IPS-NIHi7 (cell line): ENCODE results near the gene RIMBP3C.
"Not testable (repeated sequence)": the region's sequence is repeated elsewhere in the genome, so short reads cannot be mapped to it uniquely, and the experiment has no call there.

Experiments used
- DNase-seq: peaks from one replicate; pipeline ENCODE4 v3.0.0; 2012; ENCODE audit warnings: mixed read lengths; ENCODE audit errors: extremely low spot score

The RIMBP3C gene

DNA sequence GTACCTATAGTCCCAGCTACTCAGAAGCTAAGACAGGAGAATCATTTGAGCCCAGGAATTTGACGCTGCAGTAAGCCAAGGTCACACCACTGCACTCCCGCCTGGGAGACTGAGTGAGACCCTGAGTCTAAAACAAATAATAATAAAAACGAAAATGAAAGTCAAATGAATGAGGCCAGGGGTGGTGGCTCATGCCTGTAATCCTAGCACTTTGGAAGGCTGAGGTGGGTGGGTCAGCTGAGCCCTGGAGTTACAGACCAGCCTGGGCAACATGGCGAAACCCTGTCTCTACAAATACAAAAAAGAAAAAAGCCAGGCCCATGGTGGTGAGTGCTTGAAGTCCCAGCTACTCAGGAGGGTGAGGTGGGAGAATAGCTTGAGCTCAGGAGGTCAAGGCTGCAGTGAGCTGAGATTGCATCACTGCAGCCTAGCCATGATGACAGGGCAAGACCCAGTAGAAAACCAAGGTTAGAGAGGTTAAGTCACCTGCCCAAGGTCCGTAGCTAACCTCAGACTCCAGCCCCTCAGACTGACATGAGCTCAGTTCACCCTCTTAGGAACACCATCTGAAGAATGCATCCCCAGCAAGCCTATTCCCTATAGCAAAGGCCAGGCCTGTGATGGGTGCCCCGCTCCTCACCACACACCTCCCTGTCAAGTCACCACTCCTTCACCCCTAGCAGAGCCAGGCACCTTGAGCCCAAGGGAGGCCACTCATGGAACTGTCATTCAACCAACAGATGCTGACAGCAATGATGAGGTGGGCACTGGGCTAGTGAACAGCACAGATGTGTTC is 24.4 kb downstream of the RIMBP3C start:
- not testable (repeated sequence) for DNase-seq

DNA sequence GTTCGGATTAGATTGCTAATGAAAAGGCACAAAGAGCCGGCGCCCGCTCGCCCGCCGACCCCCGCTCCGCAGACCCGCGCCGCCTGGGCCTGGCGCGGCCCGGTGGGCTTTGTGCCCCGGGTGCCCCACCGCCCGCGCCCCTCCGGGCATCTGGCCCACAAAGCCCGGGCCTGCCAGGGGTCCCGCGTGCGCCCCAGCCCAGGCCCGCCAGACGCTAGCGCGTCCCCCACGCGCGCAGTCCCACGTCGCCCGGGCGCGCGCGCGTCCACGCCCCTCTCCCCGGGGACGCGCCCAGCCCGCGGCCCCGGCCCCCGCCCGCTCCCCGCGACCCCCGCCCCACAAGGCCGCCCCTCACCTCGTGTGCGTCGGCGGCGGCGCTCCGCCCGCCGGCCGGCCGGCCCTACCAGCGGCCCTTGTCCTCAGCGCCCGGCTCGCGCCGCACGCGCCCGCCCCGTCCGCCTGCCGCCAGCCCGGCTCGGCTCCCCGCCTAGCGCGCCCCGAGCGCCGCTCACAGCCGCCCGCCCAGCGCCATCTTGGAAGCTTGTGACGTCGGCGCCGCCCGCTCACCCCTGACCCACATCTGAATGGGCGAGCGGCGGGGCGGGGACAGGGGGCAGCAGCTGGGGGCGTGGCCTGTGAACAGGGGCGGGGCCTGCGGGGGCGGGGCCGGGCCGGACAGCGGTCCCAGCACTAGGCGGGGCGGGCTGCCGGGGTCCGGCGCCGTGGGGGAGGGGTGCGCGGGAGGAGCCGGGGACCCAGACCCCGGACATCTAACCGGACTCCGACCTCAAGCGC is 34.1 kb downstream of the RIMBP3C start:
- not testable (repeated sequence) for DNase-seq

DNA sequence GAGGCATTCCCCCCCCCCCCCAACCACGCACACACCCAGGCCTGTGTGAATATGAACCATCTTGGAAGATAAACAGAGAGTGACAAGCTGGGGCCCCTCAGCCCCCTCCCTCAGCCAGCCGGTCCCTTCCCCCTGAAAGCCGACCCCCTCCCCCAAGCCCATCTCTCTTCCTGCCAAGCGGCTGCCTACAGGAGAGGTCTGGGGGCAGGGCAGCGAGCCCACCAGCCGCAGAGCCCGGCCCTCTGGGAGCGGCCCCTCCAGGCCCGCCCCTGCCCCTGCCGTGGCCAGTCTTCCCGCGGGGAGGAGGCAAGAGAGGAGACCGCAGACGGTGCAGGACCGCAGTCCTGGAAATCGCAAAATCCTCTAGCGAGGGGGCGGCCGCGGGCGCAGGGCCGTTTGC is 34.7 kb downstream of the RIMBP3C start:
- DNase-seq = not testable (repeated sequence)

DNA sequence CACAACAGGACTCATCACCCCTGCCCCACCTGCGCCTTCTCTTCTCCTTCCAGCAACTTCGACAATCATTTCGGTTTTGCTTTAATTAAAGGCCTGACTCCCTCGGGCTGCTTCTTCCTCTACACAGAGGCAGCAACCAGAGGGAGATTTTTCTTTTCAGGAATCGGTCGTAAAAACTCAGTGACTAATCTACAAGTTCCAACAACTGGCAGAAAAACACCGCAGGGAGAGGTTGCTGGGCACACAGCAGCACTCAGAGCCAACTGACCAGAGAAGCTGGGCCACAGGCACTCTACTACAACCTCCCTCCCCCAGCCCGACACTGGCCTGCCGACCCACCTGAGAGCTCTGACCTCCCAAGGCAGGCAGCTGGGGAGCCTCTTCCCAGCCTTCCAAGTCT is 36.0 kb downstream of the RIMBP3C start:
- not testable (repeated sequence) for DNase-seq

DNA sequence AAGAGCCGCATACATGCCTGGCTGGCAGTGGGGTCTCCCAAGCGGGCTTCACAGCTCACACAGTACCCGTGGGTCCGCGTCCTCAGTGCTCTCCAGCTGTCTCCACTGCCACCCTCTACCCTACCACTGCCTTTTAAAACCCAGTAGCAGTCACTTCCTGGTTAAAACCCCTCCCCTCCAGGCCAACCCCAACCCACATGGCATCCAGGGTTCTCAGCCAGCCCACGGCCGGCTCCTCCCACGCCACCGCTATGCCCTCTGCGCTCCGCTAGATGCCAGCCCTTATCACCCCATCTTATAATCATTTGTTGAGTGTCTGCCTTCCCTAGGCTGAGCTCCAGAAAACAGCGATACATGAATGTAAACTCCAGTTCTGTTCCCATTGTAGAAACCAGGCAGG is 37.1 kb downstream of the RIMBP3C start:
- not testable (repeated sequence) for DNase-seq

DNA sequence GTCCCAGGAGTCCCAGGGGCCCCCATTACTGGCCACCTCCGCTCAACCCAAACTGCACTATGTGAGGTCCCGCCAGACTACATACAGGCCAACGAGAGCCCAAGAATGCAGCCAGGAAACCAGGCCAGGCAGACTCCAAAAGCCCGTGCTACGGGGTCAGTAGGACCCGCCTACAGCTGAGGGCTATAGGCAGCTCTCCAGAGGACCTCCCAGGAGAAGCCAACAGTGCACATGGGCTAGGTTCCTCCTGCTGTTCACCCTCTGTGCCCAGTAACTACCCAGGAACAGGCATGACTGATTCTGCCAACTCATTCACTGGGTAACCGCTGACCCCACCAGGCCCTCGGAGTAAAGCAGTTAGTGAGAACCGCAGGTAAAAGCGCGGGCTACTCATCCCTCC is 39.2 kb downstream of the RIMBP3C start:
- DNase-seq = not testable (repeated sequence)

DNA sequence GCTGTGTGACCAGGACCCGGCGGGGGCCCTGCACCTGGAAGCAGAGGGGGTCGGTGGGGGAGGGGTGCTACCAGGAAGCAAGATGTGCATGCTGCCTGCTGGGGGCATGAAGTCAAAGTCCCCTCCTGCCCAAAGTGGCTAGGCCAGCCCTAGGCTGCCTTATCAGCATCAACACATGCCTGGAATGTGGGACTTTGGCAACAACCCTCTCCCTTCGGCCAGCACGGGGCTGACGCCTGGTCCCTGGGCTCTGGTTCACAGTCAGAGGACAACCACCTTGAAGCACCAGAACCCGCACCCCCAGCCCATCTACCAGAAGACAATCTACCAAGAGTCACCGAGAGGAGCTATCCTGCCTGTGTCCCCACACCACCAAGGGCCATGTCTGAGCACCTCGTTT is 40.9 kb downstream of the RIMBP3C start:
- not testable (repeated sequence) for DNase-seq

DNA sequence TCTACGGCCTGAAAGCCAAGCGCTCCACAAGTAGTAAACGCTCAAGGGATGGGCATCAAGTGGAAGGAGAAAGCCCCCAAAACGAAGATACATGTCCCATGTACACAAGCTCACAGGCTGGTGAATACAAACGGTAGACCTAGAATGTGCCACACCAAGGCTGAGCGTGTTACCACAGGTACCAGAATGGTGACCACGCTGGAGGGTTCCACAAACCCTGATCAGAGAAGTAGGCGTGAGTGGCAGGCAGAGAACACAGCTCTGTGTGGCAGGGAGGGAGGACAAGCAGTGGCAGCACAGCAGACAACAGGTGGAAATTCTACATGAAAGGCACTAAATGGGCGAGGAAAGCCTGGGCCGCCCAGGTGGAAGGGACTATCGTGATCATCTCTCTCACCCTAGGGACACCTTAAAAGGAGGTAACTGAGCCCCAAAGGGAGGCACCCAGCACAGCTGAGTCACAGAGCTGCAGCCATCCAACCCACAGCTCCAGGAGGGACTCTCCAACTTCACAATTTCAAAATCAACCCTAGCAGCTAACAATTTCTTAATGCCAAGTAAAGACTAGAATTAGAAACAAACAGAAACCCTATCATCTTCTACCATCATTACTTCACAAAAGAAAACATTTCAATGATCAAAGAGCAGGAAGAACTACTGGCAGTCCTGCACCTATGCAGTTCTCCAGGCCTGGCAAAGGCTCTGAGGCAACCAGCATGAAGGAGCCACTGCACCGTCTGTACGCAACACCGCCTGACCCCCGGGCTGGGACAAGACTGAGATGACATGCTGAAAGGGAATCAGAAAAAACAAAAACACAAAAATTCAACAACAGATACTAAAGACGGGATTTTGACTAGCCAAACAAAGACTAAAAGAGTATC is 51.4 kb downstream of the RIMBP3C start:
- not testable (repeated sequence) for DNase-seq

DNA sequence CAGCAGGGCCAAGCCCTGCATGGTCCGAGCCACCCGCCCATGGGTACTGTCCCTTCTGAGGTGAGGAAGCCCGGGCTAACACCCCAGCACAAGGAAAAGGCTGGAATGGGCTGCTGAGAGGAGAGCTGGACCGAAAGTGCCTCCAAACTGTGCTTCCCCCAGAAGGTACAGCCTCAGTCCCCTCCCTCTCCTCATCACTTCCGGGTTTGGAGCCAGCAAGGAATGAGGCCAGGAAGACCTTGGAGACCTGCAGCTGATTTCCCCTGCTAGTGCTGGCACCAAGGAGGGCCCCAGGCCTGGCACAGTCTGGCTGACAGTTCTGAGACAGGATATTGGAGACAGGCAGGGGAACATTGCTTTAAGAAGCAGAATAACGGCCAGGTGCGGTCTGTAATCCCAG is 52.8 kb downstream of the RIMBP3C start:
- DNase-seq = not testable (repeated sequence)

DNA sequence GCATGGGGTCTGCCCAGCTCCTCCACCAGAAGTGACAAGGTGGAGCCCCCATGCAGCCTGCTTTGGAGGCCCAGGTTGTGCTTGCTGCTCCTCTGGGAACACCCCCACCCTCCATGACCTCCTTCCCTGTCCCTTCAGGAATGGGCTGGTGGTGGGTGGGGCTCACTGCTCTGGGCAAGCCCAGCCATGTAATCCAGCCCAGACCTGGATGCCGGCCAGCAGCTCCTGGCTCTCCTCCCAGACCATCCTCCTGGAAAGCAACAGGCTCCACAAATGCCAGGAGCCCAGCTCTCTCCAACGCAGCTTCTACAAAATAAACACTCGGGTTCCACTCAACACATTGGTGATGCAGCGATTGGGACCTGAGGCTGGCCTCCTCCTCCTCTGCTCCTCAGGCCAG is 53.3 kb downstream of the RIMBP3C start:
- not testable (repeated sequence) for DNase-seq
